Endothelial cell of umbilical vein (primary cell): ENCODE data around the gene ACBD7. TPM values are rescaled to one million over a fixed set of nuclear protein-coding genes. Genes with fewer than 3 reads are reported as not detected.

Experiments used
- BruUV-seq: library from RNA; stranded (reverse); fragments of 400-500 nt; replicated peaks from 2 replicates; lab custom pipeline; 2021; lab: Mats Ljungman, UMichigan
- CTCF ChIA-PET: fragments of 300-600, 350-600 bp; sonication (Branson Sonifier 250); formaldehyde crosslinking; loops from one replicate; lab custom pipeline; 2021; ENCODE audit warnings: antibody characterized with exemption, inconsistent platforms; lab: Charles Lee
- POLR2A ChIA-PET: fragments of 300-600, 350-600 bp; sonication (Branson Sonifier 250); formaldehyde crosslinking; loops from one replicate; lab custom pipeline; 2021; ENCODE audit warnings: antibody characterized with exemption, inconsistent platforms; lab: Charles Lee
- DNase-seq: peaks from one replicate; pipeline ENCODE4 v3.0.0-alpha.2; 2011; ENCODE audit warnings: low read depth, low spot score
- FAIRE-seq: peaks from 2 replicates; lab custom pipeline; 2011; peaks lifted over from hg19 to GRCh38; lab: Jason Lieb, UNC
- H2AFZ ChIP-seq: 2 replicates; pipeline ENCODE4 v1.6.0; 2012; ENCODE audit warnings: low read depth, low read length, control low read depth, inconsistent platforms
- H3K27ac ChIP-seq: 2 replicates; pipeline ENCODE4 v1.5.1; 2011; ENCODE audit warnings: low read depth, mild to moderate bottlenecking, control low read depth, low read length, moderate library complexity; ENCODE audit not compliant: insufficient read depth
- H3K27me3 ChIP-seq, 2 experiments: 2 replicates each; pipeline versions ENCODE4 v1.6.0 to v1.6.1; 2011; ENCODE audit warnings: low read length in 2 of 2, mixed read lengths in 1 of 2; ENCODE audit not compliant: control insufficient read depth in 2 of 2, insufficient read depth in 2 of 2
- H3K36me3 ChIP-seq, 2 experiments: 2 replicates in 1 of 2; 3 replicates in 1 of 2; pipeline ENCODE4 v1.5.1; 2011; ENCODE audit warnings: low read length in 2 of 2, mild to moderate bottlenecking in 1 of 2, moderate library complexity in 1 of 2; ENCODE audit not compliant: control insufficient read depth in 2 of 2, insufficient read depth in 2 of 2; ENCODE audit errors: extremely low read depth in 1 of 2
- H3K4me1 ChIP-seq: 3 replicates; pipeline ENCODE4 v1.5.1; 2011; ENCODE audit warnings: mild to moderate bottlenecking, low read length; ENCODE audit not compliant: control insufficient read depth, insufficient read depth; ENCODE audit errors: extremely low read depth
- H3K4me2 ChIP-seq: 2 replicates; pipeline ENCODE4 v1.6.1; 2011; ENCODE audit warnings: low read length, control low read depth, mixed read lengths; ENCODE audit not compliant: insufficient read depth
- H3K4me3 ChIP-seq, 3 experiments: fragments of 200-600 bp in 1 of 3; sonication (generic), shearing (Covaris generic) in 1 of 3; replicated peaks in 1 of 3; 2 replicates each; pipeline ENCODE4 v1.5.1; 2011 to 2016; ENCODE audit warnings: control low read depth in 3 of 3, low read length in 3 of 3, mild to moderate bottlenecking in 2 of 3, inconsistent platforms in 1 of 3, low read depth in 1 of 3, moderate library complexity in 1 of 3; ENCODE audit not compliant: insufficient read depth in 1 of 3
- H3K79me2 ChIP-seq: 2 replicates; pipeline ENCODE4 v1.6.0; 2012; ENCODE audit warnings: low read length, inconsistent platforms; ENCODE audit not compliant: control insufficient read depth, insufficient read depth
- H3K9ac ChIP-seq: replicated peaks from 2 replicates; pipeline ENCODE3; 2011; ENCODE audit warnings: low read length, control low read depth; ENCODE audit not compliant: insufficient read depth; ENCODE audit errors: extremely low read depth
- H3K9me1 ChIP-seq: replicated peaks from 3 replicates; pipeline ENCODE4 v1.6.0; 2011; ENCODE audit warnings: mild to moderate bottlenecking, low read length; ENCODE audit not compliant: control insufficient read depth, insufficient read depth; ENCODE audit errors: extremely low read depth
- H3K9me3 ChIP-seq: replicated peaks from 2 replicates; pipeline ENCODE4 v1.5.1; 2012; ENCODE audit warnings: low read length, inconsistent platforms; ENCODE audit not compliant: control insufficient read depth, insufficient read depth
- H4K20me1 ChIP-seq: replicated peaks from 2 replicates; pipeline ENCODE3; 2011; ENCODE audit warnings: mild to moderate bottlenecking, low read length; ENCODE audit not compliant: control insufficient read depth, insufficient read depth; ENCODE audit errors: extremely low read depth
- EZH2 ChIP-seq: IDR thresholded peaks from 2 replicates; pipeline ENCODE4 v1.6.1; 2012; ENCODE audit warnings: borderline replicate concordance, low read depth, mild to moderate bottlenecking, moderate library complexity, low read length, inconsistent platforms; ENCODE audit not compliant: severe bottlenecking
- FOS ChIP-seq: IDR thresholded peaks from 2 replicates; pipeline ENCODE4 v1.6.1; 2011; ENCODE audit warnings: mild to moderate bottlenecking, low read length, moderate library complexity, borderline replicate concordance; ENCODE audit not compliant: insufficient read depth
- GATA2 ChIP-seq: IDR thresholded peaks from 2 replicates; pipeline ENCODE4 v1.7.0; 2011; ENCODE audit warnings: low read depth, mild to moderate bottlenecking, moderate library complexity, mixed read lengths, low read length; ENCODE audit not compliant: insufficient read length, insufficient read depth
- MAX ChIP-seq: IDR thresholded peaks from 2 replicates; pipeline ENCODE4 v1.6.1; 2011; ENCODE audit not compliant: insufficient read depth, insufficient read length
- POLR2A ChIP-seq: IDR thresholded peaks from 2 replicates; pipeline ENCODE4 v1.6.1; 2012; ENCODE audit warnings: low read depth, mild to moderate bottlenecking, control low read depth, low read length
- POLR2AphosphoS5 ChIP-seq: IDR thresholded peaks from 2 replicates; pipeline ENCODE4 v1.6.1; 2012; ENCODE audit warnings: low read depth, mild to moderate bottlenecking, control low read depth, low read length, moderate library complexity; ENCODE audit not compliant: insufficient read depth
- dilution Hi-C: fragments of 300-500 bp; cut with MboI; formaldehyde crosslinking; loops from one replicate; pipeline ENCODE4 v1.15.0; 2019; ENCODE audit warnings: low sequenced_read_pairs; ENCODE audit not compliant: extremely low pct_ligation_motif_present
- intact Hi-C: fragments of 100-400 bp; cut with micrococcal nuclease; formaldehyde crosslinking; loops from one replicate; pipeline ENCODE4 v1.10.0; 2022
- polyA plus RNA-seq, 4 experiments: library from polyadenylated mRNA; depleted of rRNA in 3 of 4; stranded (reverse) in 3 of 4; unstranded in 1 of 4; fragments of >200 nt; gene quantifications; 2 replicates each; pipeline versions ENCODE4 v1.2.1 to v1.2.3, GENCODE V29; 2011 to 2012; ENCODE audit warnings: missing spikeins in 1 of 4
- total RNA-seq: library from RNA; stranded (reverse); gene quantifications from 2 replicates; pipeline ENCODE4 v1.2.3, GENCODE V29; 2021

Gene ACBD7
- total and polyA plus RNA-seq, 2 donors (not counting 3 experiments of a cell fraction or from before 2014, with no cell fraction given) = 1.2 to 2.8 TPM

- intact Hi-C loops = loop anchor here (1.0 to 10.0 kb wide), 3 partner anchors 125 to 590 kb away; partner anchors contain the start of genes MEIG1 and SUV39H2
- no TSS peak for BruUV-seq
- dilution Hi-C loops = no loop called here
- ChIA-PET CTCF (interaction anchor here (1.3 to 4.1 kb wide), 3 partner anchors 10 to 286 kb away, joined by 3 to 10 read pairs (median 3); partner anchors contain the start of genes DCLRE1C and FAM171A1), POLR2A (no interaction called here)
- Histone ChIP-seq H3K27me3 (no peaks in the 10 kb centered on the region), H3K4me1 (peaks cover 12% of the 10 kb centered on the region), H3K9me3 (no peaks in the 10 kb centered on the region), H2AFZ (peak overlapping the region; percentile 66), H4K20me1 (no peaks in the 10 kb centered on the region), H3K4me2 (peak overlapping the region; percentile 71), H3K9ac (peak overlapping the region; percentile 22), H3K4me3 (peak overlapping the region; percentile 14 to 57 (median 29)), H3K9me1 (no peaks in the 10 kb centered on the region), H3K36me3 (no peaks in the 10 kb centered on the region), H3K27ac (peak overlapping the region; percentile 22), H3K79me2 (no peaks in the 10 kb centered on the region)
- TF ChIP-seq POLR2A (peak; percentile 54), GATA2 (no peak), MAX (no peak), POLR2AphosphoS5 (no peak), FOS (no peak), EZH2 (peak; percentile 50)
- FAIRE-seq (peak; percentile 95), DNase-seq (peak; percentile 96)
These were observed 4.1 kb downstream of the ACBD7 start for GRCh38 chr10:15084502-15084922.
